ENCODE data around the gene CDH4. TPM values are rescaled to one million over a fixed set of nuclear protein-coding genes. Genes with fewer than 3 reads are reported as not detected.

The CDH4 gene
- total RNA-seq, 1 donor from 2014 or later: 12.1 TPM

DNA sequence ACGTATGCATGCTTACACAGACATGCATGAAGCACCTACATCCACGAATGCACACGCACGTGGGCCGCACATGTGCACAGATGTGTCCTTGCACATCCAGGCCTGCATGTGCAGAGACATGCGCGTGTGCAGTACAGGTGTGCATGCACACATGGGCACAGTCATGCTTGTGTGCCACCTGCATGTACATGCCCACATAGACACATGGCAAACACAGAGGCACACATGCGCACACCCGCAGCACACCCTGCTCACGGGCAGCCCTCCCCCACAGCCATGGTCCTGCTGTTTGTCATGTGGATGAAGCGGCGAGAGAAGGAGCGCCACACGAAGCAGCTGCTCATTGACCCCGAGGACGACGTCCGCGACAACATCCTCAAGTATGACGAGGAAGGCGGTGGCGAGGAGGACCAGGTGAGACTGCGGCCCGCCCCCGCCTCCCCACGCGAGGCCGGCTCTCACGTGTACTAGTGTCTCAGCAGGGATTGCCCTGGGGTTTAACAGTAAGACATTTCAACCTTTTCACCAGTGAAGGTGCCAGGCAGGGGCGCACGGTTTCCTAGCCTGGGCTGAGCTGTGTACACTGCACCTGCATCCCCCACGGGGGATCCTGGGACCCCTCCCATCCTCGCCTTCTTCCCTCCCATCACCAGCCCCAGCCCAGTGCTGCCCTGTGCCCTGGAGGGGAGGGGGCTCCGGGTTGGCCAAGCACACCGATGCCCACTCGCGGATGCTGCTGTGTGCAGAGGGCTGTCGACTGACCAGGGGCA is 680.8 kb downstream of the CDH4 start:
- H3K4me3 ChIP-seq (ENCODE audit: low read depth, low read length): no peak overlapping the region
- no peak for FAIRE-seq
- H3K27me3 ChIP-seq (ENCODE audit: control insufficient read depth, insufficient read depth, low read length): no peaks in the 10 kb centered on the region
- no peaks in the 10 kb centered on the region for H3K36me3 ChIP-seq (ENCODE audit: control insufficient read depth, insufficient read depth, low read length)
- TF ChIP-seq, protein P1, sequence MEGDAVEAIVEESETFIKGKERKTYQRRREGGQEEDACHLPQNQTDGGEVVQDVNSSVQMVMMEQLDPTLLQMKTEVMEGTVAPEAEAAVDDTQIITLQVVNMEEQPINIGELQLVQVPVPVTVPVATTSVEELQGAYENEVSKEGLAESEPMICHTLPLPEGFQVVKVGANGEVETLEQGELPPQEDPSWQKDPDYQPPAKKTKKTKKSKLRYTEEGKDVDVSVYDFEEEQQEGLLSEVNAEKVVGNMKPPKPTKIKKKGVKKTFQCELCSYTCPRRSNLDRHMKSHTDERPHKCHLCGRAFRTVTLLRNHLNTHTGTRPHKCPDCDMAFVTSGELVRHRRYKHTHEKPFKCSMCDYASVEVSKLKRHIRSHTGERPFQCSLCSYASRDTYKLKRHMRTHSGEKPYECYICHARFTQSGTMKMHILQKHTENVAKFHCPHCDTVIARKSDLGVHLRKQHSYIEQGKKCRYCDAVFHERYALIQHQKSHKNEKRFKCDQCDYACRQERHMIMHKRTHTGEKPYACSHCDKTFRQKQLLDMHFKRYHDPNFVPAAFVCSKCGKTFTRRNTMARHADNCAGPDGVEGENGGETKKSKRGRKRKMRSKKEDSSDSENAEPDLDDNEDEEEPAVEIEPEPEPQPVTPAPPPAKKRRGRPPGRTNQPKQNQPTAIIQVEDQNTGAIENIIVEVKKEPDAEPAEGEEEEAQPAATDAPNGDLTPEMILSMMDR (IDR thresholded peaks at IDR 0.05; ENCODE audit: insufficient read depth, low read length, severe bottlenecking): no peak
- DNase-seq (ENCODE audit: low read depth): no peak

- no peak for FAIRE-seq
These were observed 681.5 kb downstream of the CDH4 start for GRCh38 chr20:61933481-61933950.

DNA sequence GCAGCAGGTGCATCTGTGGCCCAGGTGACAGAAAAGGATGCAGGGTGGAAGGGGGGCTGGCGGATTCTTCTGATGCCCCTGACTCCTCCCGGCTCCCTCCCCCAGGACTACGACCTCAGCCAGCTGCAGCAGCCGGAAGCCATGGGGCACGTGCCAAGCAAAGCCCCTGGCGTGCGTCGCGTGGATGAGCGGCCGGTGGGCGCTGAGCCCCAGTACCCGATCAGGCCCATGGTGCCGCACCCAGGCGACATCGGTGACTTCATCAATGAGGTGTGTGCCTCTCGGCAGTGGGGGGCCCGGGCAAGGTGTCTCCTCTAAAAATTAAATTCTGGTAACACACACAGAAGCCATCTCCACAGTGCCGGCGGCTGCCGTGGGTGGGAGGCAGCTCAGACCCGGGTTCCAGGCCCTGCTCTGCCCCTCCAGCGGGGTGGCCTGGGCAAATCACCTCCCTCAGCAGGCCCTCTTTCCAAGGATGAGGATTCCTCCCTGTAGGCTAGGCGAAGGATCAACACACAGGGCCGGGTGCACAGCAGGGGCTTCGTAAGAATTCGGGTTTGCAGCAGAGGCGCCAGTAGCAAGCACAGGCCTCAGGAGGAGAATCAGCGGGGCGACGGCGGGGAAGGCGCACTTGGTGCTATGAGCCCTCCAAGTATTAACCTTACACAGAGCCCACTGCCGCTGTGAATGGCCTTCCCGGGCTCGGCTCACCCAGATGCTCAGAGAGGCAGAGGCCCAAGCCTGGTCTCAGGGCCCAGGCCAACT is 682.1 kb downstream of the CDH4 start:
- FAIRE-seq: no peak
- no peaks in the 10 kb centered on the region for H3K27me3 ChIP-seq (ENCODE audit: control insufficient read depth, insufficient read depth, low read length)
- no peak for DNase-seq (ENCODE audit: low read depth)

More at GRCh38 chr20:61933481-61933950, 681.5 kb downstream of the CDH4 start:
- no peak for DNase-seq (ENCODE audit: low read depth)
- Histone ChIP-seq H3K27me3 (ENCODE audit: control insufficient read depth, insufficient read depth, low read length) (no peaks in the 10 kb centered on the region), H3K36me3 (ENCODE audit: control insufficient read depth, insufficient read depth, low read length) (no peaks in the 10 kb centered on the region), H3K4me3 (ENCODE audit: low read depth, low read length) (no peak overlapping the region)
- TF ChIP-seq, protein P1 (IDR thresholded peaks at IDR 0.05; ENCODE audit: insufficient read depth, low read length, severe bottlenecking): no peak

GRCh38 chr20:61934716-61935530 is 682.9 kb downstream of the CDH4 start:
- Histone ChIP-seq H3K27me3 (ENCODE audit: control insufficient read depth, insufficient read depth, low read length) (no peaks in the 10 kb centered on the region), H3K36me3 (ENCODE audit: control insufficient read depth, insufficient read depth, low read length) (no peaks in the 10 kb centered on the region), H3K4me3 (ENCODE audit: low read depth, low read length) (no peak overlapping the region)
- TF ChIP-seq, protein P1 (IDR thresholded peaks at IDR 0.05; ENCODE audit: insufficient read depth, low read length, severe bottlenecking): no peak
- FAIRE-seq (peak; percentile 77), DNase-seq (ENCODE audit: low read depth) (no peak)

More for the DNA sequence above, 682.1 kb downstream of the CDH4 start:
- no peak overlapping the region for H3K4me3 ChIP-seq (ENCODE audit: low read depth, low read length)
- TF ChIP-seq, protein P1 (IDR thresholded peaks at IDR 0.05; ENCODE audit: insufficient read depth, low read length, severe bottlenecking): no peak
- H3K36me3 ChIP-seq (ENCODE audit: control insufficient read depth, insufficient read depth, low read length): no peaks in the 10 kb centered on the region

GRCh38 chr20:61935926-61936700 is 684.1 kb downstream of the CDH4 start:
- no peak for FAIRE-seq

More at GRCh38 chr20:61935926-61936700, 684.1 kb downstream of the CDH4 start:
- Histone ChIP-seq H3K4me3 (ENCODE audit: low read depth, low read length) (no peak overlapping the region), H3K36me3 (ENCODE audit: control insufficient read depth, insufficient read depth, low read length) (no peaks in the 10 kb centered on the region), H3K27me3 (ENCODE audit: control insufficient read depth, insufficient read depth, low read length) (no peaks in the 10 kb centered on the region)
- TF ChIP-seq, protein P1 (IDR thresholded peaks at IDR 0.05; ENCODE audit: insufficient read depth, low read length, severe bottlenecking): no peak
- DNase-seq (ENCODE audit: low read depth): no peak
